ENCODE results near the gene USP6NL.

The USP6NL gene

DNA sequence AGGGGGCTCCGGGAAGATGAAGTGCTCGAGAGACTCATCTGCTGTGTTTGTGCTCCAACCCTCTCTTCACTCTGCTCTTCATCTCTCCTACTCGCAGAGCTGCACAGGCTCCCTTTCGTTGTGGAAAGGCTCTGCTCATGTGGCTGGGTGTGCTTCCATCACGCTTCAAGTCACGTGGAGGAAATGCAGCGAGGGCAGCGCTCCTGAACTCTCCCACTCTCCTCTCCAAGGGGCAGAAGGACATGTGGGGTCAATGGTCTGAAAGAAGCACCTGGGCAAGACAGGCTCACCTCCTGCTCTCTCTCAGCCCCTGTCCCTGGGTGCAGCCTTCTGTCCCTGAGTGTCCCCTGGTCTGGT, 72.6 kb downstream of the USP6NL start:
- H3K27me3 ChIP-seq, result no peaks in the 10 kb centered on the region
- no peaks in the 10 kb centered on the region for H3K4me1 ChIP-seq
- no peaks in the 10 kb centered on the region for H3K36me3 ChIP-seq
- TF ChIP-seq, protein P1, sequence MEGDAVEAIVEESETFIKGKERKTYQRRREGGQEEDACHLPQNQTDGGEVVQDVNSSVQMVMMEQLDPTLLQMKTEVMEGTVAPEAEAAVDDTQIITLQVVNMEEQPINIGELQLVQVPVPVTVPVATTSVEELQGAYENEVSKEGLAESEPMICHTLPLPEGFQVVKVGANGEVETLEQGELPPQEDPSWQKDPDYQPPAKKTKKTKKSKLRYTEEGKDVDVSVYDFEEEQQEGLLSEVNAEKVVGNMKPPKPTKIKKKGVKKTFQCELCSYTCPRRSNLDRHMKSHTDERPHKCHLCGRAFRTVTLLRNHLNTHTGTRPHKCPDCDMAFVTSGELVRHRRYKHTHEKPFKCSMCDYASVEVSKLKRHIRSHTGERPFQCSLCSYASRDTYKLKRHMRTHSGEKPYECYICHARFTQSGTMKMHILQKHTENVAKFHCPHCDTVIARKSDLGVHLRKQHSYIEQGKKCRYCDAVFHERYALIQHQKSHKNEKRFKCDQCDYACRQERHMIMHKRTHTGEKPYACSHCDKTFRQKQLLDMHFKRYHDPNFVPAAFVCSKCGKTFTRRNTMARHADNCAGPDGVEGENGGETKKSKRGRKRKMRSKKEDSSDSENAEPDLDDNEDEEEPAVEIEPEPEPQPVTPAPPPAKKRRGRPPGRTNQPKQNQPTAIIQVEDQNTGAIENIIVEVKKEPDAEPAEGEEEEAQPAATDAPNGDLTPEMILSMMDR (IDR thresholded peaks at IDR 0.05; ENCODE audit: low read depth, low read length), result no peak
- no peaks in the 10 kb centered on the region for H3K9me3 ChIP-seq
- H3K4me3 ChIP-seq (ENCODE audit: low read depth, low read length), result no peak overlapping the region
- no peak for DNase-seq

DNA sequence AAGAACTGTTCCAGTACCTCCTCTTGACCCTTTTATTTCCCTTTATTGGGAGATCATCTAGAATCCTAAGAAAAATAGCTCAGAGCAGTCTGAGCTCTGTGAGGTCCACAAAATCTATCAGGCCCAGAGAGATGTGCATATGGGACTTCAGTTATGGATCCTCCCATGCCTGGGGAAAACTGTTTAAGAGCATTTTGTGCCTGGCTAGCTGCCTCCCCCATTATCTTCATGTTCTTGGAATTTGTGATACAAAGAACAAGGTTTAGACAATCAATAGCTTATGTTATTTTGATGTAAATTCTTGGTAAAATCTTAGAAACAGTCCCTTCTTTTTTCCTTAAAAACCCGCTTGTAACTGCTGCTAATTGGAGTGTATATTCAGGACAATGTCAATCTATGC, 75.2 kb downstream of the USP6NL start:
- DNase-seq, result no peak
- H3K9me3 ChIP-seq, result no peaks in the 10 kb centered on the region
- no peak overlapping the region for H3K4me3 ChIP-seq (ENCODE audit: low read depth, low read length)
- H3K4me1 ChIP-seq, result no peaks in the 10 kb centered on the region
- no peaks in the 10 kb centered on the region for H3K36me3 ChIP-seq
- no peaks in the 10 kb centered on the region for H3K27me3 ChIP-seq
- TF ChIP-seq, protein P1 (IDR thresholded peaks at IDR 0.05; ENCODE audit: low read depth, low read length), result no peak

- no peak for DNase-seq
- H3K9me3 ChIP-seq, result no peaks in the 10 kb centered on the region
- H3K36me3 ChIP-seq, result no peaks in the 10 kb centered on the region
- H3K4me1 ChIP-seq, result no peaks in the 10 kb centered on the region
- no peak overlapping the region for H3K4me3 ChIP-seq (ENCODE audit: low read depth, low read length)
- no peaks in the 10 kb centered on the region for H3K27me3 ChIP-seq
- TF ChIP-seq, protein P1 (IDR thresholded peaks at IDR 0.05; ENCODE audit: low read depth, low read length), result no peak
Observed at GRCh38 chr10:11535346-11535959, 76.0 kb downstream of the USP6NL start.

DNA sequence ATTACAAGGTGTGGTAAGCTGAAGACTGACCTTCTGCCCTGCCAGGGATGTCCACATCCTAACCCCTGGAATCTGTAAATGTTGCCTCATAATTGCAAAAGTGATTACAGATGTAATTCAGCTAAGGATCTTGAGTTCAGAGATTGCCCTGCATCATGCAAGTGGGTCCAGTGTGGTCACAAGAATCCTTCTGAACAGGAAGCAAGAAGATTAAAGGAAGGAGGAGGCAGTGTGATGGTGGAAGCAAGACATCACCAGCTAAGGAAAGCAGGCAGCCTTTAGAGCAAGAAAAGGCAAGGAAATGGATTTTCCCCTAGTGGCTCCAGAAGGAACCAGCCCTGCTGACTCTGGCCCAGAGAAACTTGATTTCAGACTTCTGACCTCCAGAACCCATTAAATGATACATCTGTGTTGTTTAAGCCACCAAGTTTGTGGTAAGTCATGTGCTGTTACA, 78.1 kb downstream of the USP6NL start:
- Histone ChIP-seq H3K27me3 (no peaks in the 10 kb centered on the region), H3K9me3 (no peaks in the 10 kb centered on the region), H3K4me3 (ENCODE audit: low read depth, low read length) (no peak overlapping the region), H3K4me1 (no peaks in the 10 kb centered on the region), H3K36me3 (no peaks in the 10 kb centered on the region)
- TF ChIP-seq, protein P1 (IDR thresholded peaks at IDR 0.05; ENCODE audit: low read depth, low read length), result peak; percentile 30; the same call in 1 of the 2 replicates
- DNase-seq, result no peak

- Histone ChIP-seq H3K9me3 (no peaks in the 10 kb centered on the region), H3K4me1 (no peaks in the 10 kb centered on the region), H3K27me3 (no peaks in the 10 kb centered on the region), H3K4me3 (ENCODE audit: low read depth, low read length) (no peak overlapping the region), H3K36me3 (no peaks in the 10 kb centered on the region)
- no peak for DNase-seq
- TF ChIP-seq, protein P1 (IDR thresholded peaks at IDR 0.05; ENCODE audit: low read depth, low read length), result no peak
Observed at GRCh38 chr10:11532306-11532705, 79.1 kb downstream of the USP6NL start.

DNA sequence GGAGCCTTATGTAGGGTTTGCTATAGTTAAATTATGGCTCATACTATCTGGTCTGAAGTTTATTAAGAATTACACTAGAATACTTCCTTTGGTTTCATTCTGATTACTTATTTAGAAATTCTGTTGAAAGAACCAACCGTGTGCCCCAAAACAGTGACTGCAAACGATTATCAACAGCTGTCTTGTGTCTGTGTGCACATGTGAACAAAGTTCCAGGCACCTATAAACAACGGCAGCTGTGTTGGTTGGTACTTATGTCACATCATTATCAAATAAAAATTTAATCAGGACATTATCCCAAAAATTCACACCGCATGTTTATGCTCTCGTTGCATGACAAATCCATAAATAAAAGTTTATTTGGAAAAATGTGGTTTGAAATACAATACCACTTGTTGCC, 80.6 kb downstream of the USP6NL start:
- no peak overlapping the region for H3K4me3 ChIP-seq (ENCODE audit: low read depth, low read length)
- no peaks in the 10 kb centered on the region for H3K27me3 ChIP-seq
- no peaks in the 10 kb centered on the region for H3K4me1 ChIP-seq
- H3K9me3 ChIP-seq, result no peaks in the 10 kb centered on the region
- no peaks in the 10 kb centered on the region for H3K36me3 ChIP-seq
- TF ChIP-seq, protein P1 (IDR thresholded peaks at IDR 0.05; ENCODE audit: low read depth, low read length), result no peak
- DNase-seq, result no peak

All from BE2C (cell line).